Colon (tissue), 2 donors: ENCODE measurements around the gene MTARC2.
A peak's percentile ranks its signal among the peaks of the same experiment; 100 is the strongest.

Experiments
- FAIRE-seq: peaks from 2 replicates; lab custom pipeline; 2012; peaks lifted over from hg19 to GRCh38; lab: Jason Lieb, UNC
- donor health status: control.
- donor health status: control.

Gene MTARC2

DNA sequence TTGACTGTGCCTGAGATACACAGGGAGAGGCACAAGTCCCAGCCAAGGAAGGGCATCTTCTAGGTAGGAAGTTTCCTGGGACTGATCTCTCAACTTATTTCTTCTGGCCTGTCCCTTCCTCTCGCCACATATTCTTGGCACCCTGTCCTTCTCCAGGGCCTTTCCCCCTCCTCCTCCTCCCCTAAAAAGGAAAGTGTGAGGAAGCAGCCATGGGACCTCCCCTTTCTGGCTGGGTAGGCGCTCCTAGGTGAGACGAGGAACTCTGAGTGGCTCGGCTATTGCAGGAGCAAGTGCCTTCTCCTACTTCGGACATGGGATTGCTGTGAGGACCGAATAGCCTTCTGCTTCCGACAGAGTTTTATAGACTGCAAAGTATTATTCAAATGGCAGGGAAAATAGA is 15.5 kb upstream of the MTARC2 start:
- FAIRE-seq: no peak

DNA sequence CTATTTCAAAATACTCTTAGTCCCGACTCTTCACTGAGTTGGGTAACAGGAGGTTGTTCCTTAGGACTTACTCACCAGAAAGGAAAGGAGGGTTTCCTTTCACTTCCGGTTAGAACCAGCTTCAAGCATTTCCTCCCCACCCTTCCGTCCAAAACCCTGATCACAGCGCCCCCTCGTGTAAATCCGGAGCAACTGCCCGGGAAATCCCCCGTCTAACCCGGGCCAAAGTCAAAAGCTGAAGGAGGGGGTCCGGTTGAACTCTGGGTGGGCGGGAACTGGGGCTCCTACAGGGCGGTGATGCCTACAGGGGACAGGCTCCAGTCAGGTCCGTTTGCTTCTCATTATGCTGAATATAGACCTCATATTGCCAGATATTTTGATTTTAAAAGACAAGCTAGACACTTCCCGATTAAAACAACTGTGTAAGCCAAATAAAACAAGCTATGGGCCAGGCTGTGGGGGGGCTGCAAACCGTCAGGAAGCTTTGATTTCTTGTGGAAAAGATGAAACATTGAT is 15.0 kb upstream of the MTARC2 start:
- FAIRE-seq: no peak

DNA sequence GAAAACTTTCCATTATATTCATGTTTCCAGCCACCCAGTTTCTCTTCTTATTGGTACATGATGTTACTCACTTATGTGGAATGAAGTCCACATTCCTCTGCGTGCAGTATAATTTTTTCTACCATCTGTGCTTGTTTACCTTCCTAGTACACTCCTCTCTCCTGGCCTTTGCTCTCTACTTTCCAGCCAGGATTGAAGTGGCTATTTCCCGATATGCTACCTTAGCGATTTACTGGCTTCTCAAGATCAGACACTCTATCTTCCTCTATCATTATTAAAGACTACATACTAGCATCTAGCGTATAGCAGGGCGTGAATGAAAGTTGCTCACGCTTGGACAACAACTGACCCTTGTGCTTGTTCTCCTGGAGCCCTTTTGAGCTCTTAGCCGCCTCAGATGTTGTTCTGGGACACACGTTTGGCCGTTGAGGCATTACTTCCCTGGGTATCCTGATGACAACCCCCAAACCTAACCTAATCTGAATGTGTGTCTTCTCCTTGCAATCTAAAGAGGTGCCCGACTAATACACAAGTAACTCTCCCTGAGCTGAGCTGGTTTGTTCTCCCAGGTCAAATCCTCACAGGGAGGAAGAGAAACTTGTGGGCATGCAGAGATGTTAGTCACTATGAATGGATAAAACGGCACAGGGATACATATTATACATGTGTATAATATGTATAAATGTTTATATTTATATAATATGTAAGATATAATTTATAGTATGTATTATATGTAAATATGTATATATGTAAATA is 13.4 kb upstream of the MTARC2 start:
- no peak for FAIRE-seq

DNA sequence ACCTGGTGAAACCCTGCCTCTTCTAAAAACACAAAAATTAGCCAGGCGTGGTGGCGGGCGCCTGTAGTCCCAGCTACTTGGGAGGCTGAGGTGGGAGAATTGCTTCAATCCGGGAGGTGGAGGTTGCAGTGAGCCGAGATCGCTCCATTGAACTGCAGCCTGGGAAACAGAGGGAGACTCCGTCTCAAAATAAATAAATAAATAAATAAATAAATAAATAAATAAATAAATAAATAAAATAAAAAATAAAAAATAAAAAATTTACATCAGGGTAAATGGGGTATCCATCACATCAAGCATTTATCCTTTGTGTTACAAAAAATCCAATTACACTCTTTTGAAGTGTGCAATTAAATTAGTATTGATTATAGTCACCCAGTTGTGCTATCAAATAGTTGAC is 11.8 kb upstream of the MTARC2 start:
- FAIRE-seq: peak; percentile 10

DNA sequence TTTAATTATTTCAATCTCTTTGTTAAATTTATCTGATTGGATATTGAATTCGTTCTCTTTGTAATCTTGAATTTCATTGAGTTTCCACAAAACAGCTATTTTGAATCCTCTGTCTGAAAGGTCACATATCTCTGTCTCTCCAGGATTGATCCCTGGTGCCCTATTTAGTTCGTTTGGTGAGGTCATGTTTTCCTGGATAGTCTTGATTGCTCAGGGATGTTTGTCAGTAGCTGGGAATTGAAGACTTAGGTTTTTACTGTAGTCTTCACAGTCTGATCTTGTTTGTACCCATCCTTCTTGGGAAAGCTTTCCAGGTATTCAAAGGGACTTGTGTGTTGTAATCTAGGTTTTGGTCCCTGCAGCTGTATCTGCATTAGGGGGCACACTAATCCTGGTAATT is 6.8 kb upstream of the MTARC2 start:
- no peak for FAIRE-seq

DNA sequence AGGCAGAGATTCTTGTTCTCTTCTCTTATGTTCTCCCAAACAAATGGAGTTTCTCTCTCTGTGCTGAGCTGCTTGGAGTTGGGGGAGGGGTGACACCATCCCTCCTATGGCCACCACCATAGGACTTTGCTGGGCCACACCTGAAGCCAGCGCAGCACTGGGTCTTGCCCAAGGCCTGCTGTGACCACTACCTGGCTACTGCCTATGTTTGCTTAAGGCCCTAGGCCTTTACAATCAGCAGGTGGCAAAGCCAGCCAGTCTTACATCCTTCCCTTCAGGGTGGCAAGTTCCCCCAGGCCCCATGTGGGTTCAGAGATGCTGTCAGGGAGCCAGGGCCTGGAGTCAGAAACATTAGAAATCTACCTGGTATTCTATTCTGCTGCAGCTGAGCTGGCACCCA is 6.3 kb upstream of the MTARC2 start:
- FAIRE-seq: no peak

DNA sequence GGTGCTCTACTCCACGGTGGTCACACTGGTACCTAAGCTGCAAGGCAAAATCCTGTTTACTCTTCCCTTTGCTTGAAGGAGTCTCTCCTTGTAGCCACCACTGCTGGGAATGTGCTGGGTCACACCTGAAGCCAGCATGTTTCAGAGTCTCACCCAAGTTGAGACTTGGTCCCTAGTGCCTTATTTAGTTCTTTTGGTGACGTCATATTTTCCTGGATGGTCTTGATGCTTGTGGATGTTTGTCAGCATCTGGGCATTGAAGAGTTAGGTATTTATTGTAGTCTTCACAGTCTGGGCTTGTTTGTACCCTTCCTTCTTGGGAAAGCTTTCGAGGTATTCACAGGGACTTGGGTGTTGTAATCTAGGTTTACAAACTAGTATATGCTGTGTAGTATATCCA is 5.6 kb upstream of the MTARC2 start:
- no peak for FAIRE-seq

DNA sequence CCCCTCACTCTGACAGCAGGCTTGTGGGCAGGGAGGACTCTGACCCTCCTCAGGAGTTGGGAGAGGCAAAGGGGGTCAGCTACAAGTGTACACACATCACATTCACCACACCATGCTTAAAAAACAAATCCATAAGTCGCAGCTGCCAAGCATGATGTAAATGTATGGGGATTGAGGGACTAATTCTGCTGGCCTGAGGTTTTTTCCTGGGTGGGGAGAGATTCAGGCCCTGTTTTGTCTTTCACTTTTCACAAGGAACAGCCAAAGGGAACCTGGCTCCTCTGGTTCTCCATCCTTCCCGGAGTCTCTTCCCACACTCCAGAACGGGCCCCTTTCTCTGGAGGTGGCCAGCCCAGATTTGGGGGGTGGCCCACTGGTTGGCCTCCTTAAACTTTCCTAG is 1.3 kb upstream of the MTARC2 start:
- FAIRE-seq: no peak

DNA sequence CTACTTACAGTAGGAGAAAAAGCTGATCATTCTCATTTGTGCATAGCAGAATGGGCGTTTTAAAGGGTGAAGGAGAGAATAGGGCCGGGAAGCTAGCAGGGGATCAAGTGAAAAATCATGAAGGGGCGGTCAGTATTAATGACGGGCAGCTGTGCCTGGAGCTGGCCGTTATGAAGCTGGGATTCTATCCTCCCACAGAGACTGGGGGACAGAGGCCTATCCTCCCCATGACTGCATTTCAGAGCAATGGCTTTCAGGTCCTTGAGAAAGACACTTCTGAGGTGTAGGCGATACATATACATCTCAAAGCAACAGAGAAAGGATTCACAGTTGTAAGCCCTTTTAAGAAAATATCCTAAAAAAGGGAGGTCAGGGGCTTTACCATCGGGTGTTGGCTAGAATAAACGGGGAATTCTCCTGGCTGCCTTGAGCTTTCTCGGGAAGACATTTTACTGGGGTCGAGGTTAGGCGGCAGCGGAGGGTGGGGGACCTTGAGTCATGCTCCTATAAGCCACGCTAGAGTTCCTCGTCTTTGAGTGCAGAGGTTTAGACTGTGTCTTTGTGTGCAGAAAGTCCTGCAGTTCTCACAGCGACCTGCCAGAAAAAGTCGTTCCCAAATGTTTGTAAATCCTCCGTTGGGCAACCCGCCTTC is 559 bp upstream of the MTARC2 start:
- no peak for FAIRE-seq

DNA sequence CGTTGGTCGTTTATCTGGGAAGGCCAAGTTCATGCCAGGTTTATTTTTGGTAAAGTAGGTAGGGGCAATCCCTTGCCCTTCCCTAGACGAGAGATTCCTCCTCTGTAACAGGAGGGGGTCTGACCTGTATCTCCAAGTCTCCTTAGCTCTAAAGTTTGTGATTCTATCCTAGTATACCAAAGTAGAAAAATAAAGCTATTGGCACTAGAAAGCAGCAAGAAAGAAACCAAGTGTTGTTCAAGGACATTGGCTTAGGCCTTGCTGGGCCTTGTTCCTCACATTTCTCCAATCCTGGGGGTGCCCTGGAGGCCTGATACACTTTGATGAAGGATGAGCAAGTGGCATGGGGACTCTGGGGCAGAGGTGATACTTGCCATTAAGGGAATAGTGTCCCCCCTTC is 814 bp downstream of the MTARC2 start:
- FAIRE-seq: no peak

DNA sequence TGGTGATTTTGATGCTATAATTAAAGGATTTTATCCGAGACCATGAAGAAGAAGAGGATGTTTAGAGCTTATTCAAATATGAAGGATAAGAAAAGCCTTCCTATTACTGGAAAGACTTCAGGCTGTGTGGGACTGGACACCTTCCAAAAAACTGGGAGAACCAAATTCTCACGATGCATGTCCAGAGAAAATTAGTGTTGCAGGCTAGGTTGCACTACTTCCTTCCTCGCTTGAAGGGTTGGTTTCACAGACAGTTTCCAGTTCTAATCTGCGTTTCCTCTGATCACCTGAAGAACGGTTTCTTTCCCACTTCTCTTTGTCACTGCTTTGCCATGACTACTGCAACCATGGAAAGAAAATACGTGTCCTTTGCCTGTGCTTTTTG is 2.0 kb downstream of the MTARC2 start:
- FAIRE-seq: no peak

DNA sequence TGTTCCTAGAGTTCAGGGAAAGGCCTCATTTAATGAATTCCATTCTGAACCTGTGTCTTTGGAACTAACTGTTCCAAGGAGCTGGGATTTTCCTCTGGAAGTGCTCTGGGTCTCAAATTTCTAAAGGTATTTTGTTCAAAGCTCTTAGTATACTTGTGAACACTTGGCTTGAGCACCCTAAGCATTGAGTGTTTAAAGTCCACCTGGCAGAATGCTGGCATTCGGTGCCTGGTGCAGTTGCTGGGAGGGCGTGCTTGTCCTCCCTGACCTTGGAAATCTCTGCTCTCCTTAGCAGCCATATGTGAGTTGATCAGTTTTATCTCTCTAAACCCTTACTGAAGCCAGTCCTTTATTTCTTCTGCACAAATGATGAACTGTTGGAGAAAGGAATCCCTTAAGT is 3.0 kb downstream of the MTARC2 start:
- FAIRE-seq: no peak

DNA sequence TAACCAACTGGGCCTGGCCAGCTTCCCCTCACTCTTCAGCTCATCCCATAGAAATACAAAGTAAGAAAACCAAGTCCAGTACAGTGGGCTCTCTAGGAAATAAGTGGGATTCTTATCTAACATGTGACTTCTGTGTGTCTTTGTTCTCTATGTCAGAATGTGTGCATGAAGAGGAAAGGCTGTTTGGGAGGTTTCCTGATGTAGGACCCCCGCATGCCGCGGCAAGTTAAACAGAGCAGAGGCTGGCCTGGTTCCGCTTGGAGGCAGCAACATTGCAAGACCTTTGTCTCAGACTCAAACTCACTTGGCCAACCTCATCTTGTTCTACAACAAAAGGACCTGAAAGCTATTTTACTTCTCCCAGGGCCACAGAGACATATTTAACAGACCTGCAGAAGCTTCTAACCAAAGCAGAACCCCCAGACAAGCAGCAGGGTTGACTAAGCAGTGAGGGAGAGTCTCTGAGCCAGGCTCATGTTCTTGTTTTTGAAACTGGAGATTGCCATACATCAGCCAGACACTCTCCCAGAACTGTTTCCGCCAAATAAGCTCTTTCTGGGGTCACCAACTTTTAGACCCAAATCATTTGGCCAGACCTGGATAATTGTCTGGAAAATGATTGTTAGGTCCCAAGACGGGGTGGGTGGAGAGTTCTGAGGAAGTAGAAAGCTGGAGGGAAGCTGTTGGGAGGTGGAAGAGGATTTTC is 6.2 kb downstream of the MTARC2 start:
- FAIRE-seq: no peak

DNA sequence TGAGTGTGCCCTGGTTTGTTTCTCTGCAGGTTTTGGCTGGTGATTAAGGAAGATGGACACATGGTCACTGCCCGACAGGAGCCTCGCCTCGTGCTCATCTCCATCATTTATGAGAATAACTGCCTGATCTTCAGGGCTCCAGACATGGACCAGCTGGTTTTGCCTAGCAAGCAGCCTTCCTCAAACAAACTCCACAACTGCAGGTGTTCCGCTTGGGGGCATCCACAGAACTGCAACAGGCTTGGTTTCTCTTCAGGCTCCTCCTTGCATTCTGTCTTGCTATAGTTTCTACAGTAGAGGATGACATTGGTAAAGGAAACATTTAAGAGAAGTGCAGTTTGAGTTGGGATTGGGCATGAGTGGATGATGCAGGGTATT is 6.8 kb downstream of the MTARC2 start:
- FAIRE-seq: no peak

DNA sequence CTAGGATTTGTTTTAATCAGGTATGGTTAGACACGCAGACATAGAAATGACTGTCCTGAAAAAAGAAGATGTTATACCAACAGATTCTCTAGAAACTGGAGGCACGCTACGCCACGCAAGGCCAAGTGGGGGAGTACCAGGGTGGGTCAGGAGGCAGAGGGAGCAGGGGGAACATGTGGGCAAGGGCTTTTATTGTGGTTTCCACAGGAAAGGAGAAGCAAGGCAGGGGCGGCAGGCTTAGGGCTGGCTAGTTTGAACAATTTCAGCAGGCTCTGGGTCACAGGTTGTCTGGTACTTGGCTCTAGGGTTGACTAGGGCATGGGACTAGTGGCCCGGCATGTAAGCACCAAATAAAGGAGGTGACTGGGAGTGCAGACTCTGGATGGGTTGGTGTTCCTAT is 7.2 kb downstream of the MTARC2 start:
- FAIRE-seq: no peak

DNA sequence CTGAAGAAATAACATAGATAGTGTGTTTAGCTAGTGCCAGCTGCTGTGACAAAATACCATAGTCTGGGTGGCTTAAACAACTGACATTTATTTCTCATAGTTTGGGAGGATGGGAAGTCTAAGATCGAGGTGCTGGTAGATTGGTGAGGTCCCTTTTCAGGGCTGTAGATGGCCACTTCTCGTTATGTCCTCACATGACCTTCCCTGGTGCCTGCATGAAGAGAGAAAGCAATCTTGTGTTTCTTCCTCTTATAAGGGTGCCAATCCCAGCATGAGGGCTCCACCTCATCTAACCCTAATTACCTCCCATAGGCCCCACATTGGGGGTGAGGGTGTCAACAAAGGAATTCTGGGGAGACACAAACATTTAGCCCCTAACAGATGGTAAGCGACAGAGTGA is 9.3 kb downstream of the MTARC2 start:
- FAIRE-seq: no peak

DNA sequence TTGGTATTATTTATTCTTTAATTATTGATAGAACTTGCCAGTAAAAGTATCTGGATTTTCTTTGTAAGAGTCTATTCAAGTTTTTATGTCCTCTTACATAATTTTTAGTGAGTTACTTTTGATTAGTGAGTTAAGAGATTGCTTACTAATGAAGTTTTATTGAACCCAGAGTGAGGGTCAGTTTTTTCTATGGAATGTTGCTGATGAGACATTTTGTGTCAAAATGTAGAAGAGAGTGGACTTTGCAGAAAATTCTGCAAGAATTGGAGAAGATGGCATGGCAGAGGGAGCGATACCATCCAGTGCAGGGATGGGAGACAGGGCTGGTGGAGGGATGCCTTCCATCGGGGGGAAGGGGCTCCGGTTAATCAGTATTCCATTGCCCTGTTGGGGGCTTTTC is 11.0 kb downstream of the MTARC2 start:
- FAIRE-seq: no peak

DNA sequence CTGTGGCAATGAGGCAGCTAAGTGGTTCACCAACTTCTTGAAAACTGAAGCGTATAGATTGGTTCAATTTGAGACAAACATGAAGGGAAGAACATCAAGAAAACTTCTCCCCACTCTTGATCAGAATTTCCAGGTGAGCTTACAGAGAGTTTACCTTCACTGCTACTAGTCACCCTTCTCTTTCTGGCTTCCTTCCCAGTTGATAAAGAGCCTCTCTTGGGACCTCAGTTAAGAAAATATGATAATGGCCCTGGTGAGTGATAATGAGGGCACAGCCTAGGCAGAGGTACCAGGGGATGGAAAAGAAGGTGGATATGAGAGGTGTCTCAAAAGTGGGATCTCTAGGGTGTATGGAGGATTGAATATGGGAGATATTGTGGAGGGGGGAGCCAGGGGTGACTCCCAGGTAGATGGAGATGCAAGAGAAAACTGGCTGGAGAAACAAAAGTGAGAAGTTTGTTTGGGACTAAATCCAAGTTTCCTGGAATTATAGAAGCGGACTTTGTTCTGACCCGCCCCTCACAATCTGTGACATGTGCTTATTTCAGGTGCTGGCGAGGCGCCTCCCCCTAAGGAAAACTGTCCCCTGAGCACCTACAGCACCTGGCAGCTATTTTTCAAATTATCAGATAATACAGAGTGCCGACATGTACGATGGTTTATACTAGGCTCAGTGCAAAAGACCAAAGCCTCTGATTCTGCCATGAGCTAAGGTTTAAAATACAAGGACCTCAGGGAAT is 13.7 kb downstream of the MTARC2 start:
- FAIRE-seq: no peak

DNA sequence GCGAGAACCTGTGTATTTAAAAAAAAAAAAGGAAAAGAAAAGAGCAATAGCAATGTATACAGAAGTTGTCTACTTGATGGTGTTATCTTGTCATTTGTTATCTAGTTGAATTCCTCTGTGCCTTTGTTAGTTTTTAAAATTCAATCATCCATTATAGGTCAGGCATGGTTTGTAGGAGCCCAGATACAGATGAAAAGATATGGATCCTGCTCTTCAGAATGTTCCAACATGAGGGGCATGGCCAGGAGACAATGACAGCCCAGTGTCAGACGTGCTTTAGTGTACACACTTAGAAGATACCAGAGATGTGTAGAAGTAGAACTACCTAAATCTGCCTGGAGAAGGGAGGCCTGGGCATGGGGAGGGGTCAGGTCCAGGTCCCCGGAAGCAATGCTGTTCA is 16.6 kb downstream of the MTARC2 start:
- FAIRE-seq: no peak

DNA sequence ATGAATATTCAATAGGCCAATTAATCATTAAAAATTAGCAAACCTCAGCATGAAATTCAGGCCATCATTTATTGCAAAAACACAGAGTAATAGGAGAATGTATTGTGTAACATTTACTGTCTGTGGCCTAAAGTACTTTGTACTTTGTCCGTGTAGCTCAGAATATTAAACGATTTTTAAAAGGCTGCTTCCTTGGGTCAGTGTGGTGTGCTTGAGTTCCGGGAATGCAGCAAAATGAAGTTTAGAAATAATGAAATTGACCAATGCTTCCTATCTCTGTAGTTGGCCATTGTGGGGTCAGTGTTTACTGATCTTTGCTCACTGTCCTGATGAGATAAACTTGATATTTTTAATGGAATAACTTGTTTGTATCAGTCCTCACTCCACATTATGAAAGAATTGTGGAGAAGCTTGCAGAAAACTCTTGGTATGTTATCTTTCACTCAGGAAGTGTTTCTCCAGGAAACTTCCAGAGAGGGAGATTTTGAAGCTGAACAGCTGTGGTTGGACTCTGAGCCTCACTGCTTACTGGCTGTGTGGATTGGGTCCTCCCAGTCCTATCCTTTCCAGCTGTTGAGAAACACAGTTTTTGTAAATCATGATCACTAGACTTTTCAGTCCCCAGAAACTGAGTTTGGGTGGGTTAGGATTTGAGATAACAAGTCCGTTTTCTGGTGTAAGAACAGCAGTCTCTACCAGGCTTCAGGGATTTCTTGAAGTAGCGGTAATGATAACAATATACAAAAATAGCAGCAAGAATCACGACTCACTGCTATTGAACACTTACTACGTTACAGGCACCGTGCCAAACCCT is 19.4 kb downstream of the MTARC2 start:
- FAIRE-seq: no peak

DNA sequence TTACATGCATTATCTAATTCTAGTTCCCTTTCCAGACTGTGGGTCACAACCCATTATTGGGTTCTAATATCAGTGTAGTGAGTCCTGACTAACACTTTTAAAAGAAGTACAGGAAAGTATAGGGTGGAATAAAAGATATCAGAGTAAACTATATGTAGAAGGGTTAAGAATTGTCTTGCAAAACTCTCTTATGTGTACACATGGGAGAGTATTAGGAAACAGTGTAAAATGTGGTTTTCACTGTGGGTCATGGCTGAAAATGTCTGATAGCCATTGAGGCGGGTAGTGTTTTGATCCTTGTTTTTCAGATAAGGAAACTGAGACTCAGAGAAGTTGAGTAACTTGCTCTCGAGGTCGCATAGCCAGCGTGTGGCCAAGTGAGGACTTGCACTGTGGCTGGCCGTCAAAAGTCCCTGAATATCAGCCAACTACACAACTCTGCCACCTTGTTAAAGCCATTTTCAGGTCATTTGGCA is 20.0 kb downstream of the MTARC2 start:
- no peak for FAIRE-seq

DNA sequence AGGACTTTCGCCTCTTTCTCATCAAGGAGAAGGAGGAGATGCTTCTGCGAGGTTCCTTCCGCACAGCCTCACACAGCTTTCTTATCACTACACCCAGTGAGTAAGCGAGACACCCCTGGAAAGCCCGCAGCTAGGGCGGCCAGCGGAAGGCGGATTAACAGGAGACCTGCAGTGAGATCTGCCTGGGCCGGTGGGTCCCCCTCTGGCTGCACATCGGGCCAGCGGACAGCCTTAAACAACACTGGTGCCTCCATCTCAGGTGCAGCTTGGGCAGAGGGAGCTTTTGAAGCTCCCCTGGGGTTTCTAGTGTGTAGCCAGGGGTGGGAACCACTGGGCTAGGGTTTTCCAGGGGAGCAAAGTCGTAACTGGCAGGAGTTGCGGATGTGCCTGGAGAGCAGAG is 21.1 kb downstream of the MTARC2 start:
- no peak for FAIRE-seq
